GM12891 (cell line): Measurements from ENCODE around the gene MCCC1.

ENCODE experiments used
- DNase-seq: peaks from one replicate; pipeline ENCODE4 v3.0.0; 2011; ENCODE audit warnings: low spot score; ENCODE audit not compliant: insufficient read length
- FAIRE-seq: peaks from 2 replicates; lab custom pipeline; 2011; peaks lifted over from hg19 to GRCh38; lab: Jason Lieb, UNC
- PAX5 ChIP-seq: IDR thresholded peaks from 2 replicates; pipeline ENCODE4 v1.6.1; 2011; ENCODE audit warnings: low read length, moderate library complexity, mild to moderate bottlenecking; ENCODE audit not compliant: insufficient read depth, severe bottlenecking
- POLR2A ChIP-seq: IDR thresholded peaks from 2 replicates; pipeline ENCODE4 v1.6.1; 2011; ENCODE audit warnings: low read depth, low read length, control low read depth
- POLR2AphosphoS5 ChIP-seq: IDR thresholded peaks from 2 replicates; pipeline ENCODE4 v1.6.1; 2011; ENCODE audit warnings: low read depth, low read length, control low read depth
- POU2F2 ChIP-seq: IDR thresholded peaks from 2 replicates; pipeline ENCODE4 v1.6.1; 2011; ENCODE audit warnings: low read depth, mild to moderate bottlenecking, control low read depth, low read length, moderate library complexity
- SPI1 ChIP-seq: IDR thresholded peaks from 2 replicates; pipeline ENCODE4 v1.6.1; 2011; ENCODE audit warnings: low read depth, low read length, control low read depth
- TAF1 ChIP-seq: IDR thresholded peaks from 2 replicates; pipeline ENCODE4 v1.6.1; 2011; ENCODE audit warnings: low read depth, low read length, control low read depth

The MCCC1 gene

DNA sequence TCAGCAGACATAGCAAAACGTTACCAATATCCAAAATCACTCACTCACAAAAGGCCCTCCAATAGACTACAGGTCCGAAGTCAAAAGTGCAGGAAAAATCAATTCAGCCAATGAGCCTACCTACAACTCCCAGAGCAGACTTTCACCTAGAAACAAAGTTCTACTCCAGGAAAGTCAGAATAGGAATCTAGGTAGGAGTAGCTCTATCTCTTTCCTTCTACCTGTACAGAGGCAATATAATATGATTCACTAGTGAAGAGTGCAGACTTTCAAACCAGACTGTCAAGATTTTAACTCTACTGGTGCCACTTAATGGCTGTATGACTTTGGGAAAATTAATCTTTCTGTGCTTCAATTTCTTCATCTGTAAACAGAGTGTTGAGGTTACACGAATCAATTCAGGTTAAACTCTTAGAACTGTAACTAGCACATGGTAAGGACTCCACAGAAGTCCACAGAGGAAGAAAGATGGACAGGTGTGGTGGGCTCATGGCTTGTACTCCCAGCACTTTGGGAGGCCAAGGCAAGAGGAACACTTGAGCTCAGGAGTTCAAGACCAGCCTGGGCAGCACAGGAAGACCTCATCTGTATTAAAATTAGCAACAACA is 128.4 kb downstream of the MCCC1 start:
- TF ChIP-seq TAF1: no peak
- TF ChIP-seq POLR2A: no peak
- TF ChIP-seq POU2F2: no peak
- TF ChIP-seq PAX5: no peak
- TF ChIP-seq SPI1: no peak
- TF ChIP-seq POLR2AphosphoS5: no peak
- DNase-seq (no peak), FAIRE-seq (no peak)

DNA sequence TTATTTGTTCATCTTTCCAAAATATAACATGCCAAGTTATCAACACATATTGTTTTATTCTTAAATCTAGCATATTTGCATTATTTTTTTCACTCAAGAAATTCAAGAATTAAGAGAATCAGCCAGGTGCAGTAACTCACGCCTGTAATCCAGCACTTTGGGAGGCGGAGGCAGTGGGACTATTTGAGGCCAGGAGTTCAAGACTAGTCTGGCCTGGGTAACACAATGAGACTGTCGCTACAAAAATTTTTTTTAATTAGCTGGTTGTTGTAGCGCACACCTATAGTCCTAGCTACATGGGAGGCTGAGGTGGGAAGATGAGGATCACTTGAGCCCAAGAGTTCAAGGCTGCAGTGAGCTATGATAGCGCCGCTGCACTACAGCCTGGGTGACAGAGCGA is 129.4 kb downstream of the MCCC1 start:
- TF ChIP-seq PAX5: no peak
- TF ChIP-seq POLR2A: no peak
- no peak for TF ChIP-seq TAF1
- no peak for TF ChIP-seq SPI1
- no peak for TF ChIP-seq POU2F2
- TF ChIP-seq POLR2AphosphoS5: no peak
- FAIRE-seq (no peak), DNase-seq (no peak)

GRCh38 chr3:182969277-182969676 is 130.0 kb downstream of the MCCC1 start:
- TF ChIP-seq SPI1: no peak
- no peak for TF ChIP-seq POLR2AphosphoS5
- no peak for TF ChIP-seq PAX5
- TF ChIP-seq TAF1: no peak
- TF ChIP-seq POLR2A: no peak
- TF ChIP-seq POU2F2: no peak
- no peak for FAIRE-seq
- no peak for DNase-seq

GRCh38 chr3:182967218-182968204 is 131.8 kb downstream of the MCCC1 start:
- TF ChIP-seq TAF1: no peak
- DNase-seq: no peak
- no peak for FAIRE-seq

GRCh38 chr3:182965861-182966366 is 133.4 kb downstream of the MCCC1 start:
- TF ChIP-seq TAF1 (no peak), SPI1 (no peak), POU2F2 (no peak), POLR2A (no peak), PAX5 (no peak), POLR2AphosphoS5 (no peak)
- DNase-seq (no peak), FAIRE-seq (no peak)
